Lung (tissue), 12 donors: ENCODE results near the gene MC1R. TPM values are rescaled to one million over a fixed set of nuclear protein-coding genes. Genes with fewer than 3 reads are reported as not detected.
"Not testable (repeated sequence)": the region's sequence is repeated elsewhere in the genome, so short reads cannot be mapped to it uniquely, and the experiment has no call there.

Experiments used
- ATAC-seq: fragments of 200-7000 bp; cut with Tn5 transposase; one replicate; pipeline ENCODE4 v1.9.1; 2020; ENCODE audit warnings: moderate number of reproducible peaks; ENCODE audit not compliant: insufficient read depth, low FRiP score
- DNase-seq, 3 donors: peaks; one replicate each; pipeline ENCODE4 v3.0.0-alpha.2; 2013 to 2017
- H3K27ac ChIP-seq, 2 donors: one replicate each; pipeline ENCODE4 v1.5.1; 2013; ENCODE audit warnings: mild to moderate bottlenecking in 2 of 2, moderate library complexity in 2 of 2, control low read depth in 1 of 2, inconsistent platforms in 1 of 2, low read depth in 1 of 2, low read length in 1 of 2
- H3K27me3 ChIP-seq, 3 donors: one replicate each; pipeline ENCODE4 v1.5.1; 2013; ENCODE audit warnings: low read length in 2 of 3; ENCODE audit not compliant: control insufficient read depth in 3 of 3, insufficient read depth in 3 of 3
- H3K36me3 ChIP-seq, 4 donors: one replicate each; pipeline ENCODE4 v1.5.1; 2013; ENCODE audit warnings: low read length in 4 of 4, mild to moderate bottlenecking in 1 of 4, moderate library complexity in 1 of 4; ENCODE audit not compliant: control insufficient read depth in 4 of 4, insufficient read depth in 4 of 4
- H3K4me1 ChIP-seq, 5 donors: one replicate each; pipeline ENCODE4 v1.5.1; 2013; ENCODE audit warnings: low read length in 5 of 5, mild to moderate bottlenecking in 2 of 5, moderate library complexity in 1 of 5; ENCODE audit not compliant: control insufficient read depth in 5 of 5, insufficient read depth in 5 of 5
- H3K4me3 ChIP-seq: one replicate; pipeline ENCODE4 v1.5.1; 2013; ENCODE audit warnings: mild to moderate bottlenecking, control low read depth, moderate library complexity
- H3K9ac ChIP-seq, 2 donors: one replicate each; pipeline ENCODE4 v1.5.1; 2013; ENCODE audit warnings: low read length in 2 of 2, control low read depth in 1 of 2; ENCODE audit not compliant: insufficient read depth in 1 of 2
- H3K9me3 ChIP-seq, 4 donors: one replicate each; pipeline ENCODE4 v1.5.1; 2013; ENCODE audit warnings: low read length in 3 of 4, mild to moderate bottlenecking in 1 of 4, moderate library complexity in 1 of 4; ENCODE audit not compliant: control insufficient read depth in 4 of 4, insufficient read depth in 3 of 4
- WGBS, 2 donors: extraction: QIAGEN DNeasy Blood & Tissue Kit; methylation state at CpG; one replicate each; pipeline ENCODE4 v1.1.7; 2013; 5-methylcytosine and 5-hydroxymethylcytosine counted together
- polyA plus RNA-seq, 2 donors: library from polyadenylated mRNA; stranded (reverse); fragments of 200-250 nt; gene quantifications; one replicate each; pipeline ENCODE4 v1.2.1, GENCODE V29; 2013
- total RNA-seq, 2 donors: library from RNA; depleted of rRNA in 1 of 2; stranded (reverse); fragments of >200 nt in 1 of 2; gene quantifications; one replicate each; pipeline ENCODE4 v1.2.1, GENCODE V29; 2014 to 2021
- TF ChIP-seq, protein P1 (sequence below): IDR thresholded peaks from 2 replicates; pipeline ENCODE4 v1.5.1; 2012; ENCODE audit warnings: mild to moderate bottlenecking; ENCODE audit errors: control extremely low read depth, extremely low read depth
- donor health status: control.
- donor health status: control.
- donor health status: Bipolar disorder and iron deficiency.
- donor health status: healthy.
- donor health status: DM: yes; HTN: yes; CAD: no.

The MC1R gene
- total and polyA plus RNA-seq, 4 donors: 2.9 to 7.1 (median 3.5) TPM

DNA sequence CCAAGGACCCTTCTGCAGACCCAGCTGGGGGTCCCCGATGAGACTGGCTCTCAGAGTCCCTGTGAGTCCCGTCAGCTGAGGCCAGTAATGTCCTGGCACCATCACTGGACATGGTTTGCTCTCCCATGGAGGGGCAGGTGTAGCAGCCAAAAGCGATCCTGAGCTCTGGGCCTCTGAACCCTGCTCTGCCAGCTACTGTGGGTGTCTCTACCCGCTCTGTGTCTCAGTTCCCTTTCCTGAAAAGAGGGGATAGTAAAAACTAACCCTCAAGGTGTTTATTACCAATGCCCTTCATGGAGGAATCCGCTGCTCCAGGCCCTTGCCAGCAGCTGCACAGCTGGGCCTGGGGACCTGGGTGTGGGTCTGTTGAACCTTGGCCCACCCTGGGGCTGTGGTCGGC lies 13.3 kb downstream of the MC1R start:
- Histone ChIP-seq H3K9ac (no peak overlapping the region), H3K4me3 (no peak overlapping the region), H3K9me3 (peaks cover 0 to 2% (median 0%) of the 10 kb centered on the region in 4 donors), H3K27ac (no peak overlapping the region), H3K4me1 (no peaks in the 10 kb centered on the region), H3K27me3 (no peaks in the 10 kb centered on the region), H3K36me3 (no peaks in the 10 kb centered on the region)
- WGBS, 2 donors: 90 to 91% methylated on average over 6 of the region's 6 CpGs
- TF ChIP-seq, protein P1, sequence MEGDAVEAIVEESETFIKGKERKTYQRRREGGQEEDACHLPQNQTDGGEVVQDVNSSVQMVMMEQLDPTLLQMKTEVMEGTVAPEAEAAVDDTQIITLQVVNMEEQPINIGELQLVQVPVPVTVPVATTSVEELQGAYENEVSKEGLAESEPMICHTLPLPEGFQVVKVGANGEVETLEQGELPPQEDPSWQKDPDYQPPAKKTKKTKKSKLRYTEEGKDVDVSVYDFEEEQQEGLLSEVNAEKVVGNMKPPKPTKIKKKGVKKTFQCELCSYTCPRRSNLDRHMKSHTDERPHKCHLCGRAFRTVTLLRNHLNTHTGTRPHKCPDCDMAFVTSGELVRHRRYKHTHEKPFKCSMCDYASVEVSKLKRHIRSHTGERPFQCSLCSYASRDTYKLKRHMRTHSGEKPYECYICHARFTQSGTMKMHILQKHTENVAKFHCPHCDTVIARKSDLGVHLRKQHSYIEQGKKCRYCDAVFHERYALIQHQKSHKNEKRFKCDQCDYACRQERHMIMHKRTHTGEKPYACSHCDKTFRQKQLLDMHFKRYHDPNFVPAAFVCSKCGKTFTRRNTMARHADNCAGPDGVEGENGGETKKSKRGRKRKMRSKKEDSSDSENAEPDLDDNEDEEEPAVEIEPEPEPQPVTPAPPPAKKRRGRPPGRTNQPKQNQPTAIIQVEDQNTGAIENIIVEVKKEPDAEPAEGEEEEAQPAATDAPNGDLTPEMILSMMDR: no peak
- ATAC-seq (no peak), DNase-seq (no peak)

DNA sequence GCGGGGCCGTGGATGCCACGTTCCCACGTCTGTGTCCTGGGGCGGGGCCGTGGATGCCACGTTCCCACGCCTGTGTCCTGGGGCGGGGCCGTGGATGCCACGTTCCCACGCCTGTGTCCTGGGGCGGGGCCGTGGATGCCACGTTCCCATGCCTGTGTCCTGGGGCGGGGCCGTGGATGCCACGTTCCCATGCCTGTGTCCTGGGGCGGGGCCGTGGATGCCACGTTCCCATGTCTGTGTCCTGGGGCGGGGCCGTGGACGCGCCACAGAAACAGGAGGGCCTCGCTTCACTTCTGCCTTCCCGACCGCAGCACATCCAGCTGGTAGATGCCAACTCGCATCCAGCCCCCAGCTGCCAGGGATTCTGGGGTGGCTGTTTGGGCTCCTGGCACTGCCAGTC lies 15.4 kb downstream of the MC1R start:
- not testable (repeated sequence) for H3K4me3 ChIP-seq, H3K27me3 ChIP-seq, ATAC-seq, H3K27ac ChIP-seq, H3K4me1 ChIP-seq, H3K9ac ChIP-seq, DNase-seq, H3K9me3 ChIP-seq, H3K36me3 ChIP-seq
- WGBS, 2 donors: 96% methylated on average over 28 to 29 of the region's 29 CpGs

DNA sequence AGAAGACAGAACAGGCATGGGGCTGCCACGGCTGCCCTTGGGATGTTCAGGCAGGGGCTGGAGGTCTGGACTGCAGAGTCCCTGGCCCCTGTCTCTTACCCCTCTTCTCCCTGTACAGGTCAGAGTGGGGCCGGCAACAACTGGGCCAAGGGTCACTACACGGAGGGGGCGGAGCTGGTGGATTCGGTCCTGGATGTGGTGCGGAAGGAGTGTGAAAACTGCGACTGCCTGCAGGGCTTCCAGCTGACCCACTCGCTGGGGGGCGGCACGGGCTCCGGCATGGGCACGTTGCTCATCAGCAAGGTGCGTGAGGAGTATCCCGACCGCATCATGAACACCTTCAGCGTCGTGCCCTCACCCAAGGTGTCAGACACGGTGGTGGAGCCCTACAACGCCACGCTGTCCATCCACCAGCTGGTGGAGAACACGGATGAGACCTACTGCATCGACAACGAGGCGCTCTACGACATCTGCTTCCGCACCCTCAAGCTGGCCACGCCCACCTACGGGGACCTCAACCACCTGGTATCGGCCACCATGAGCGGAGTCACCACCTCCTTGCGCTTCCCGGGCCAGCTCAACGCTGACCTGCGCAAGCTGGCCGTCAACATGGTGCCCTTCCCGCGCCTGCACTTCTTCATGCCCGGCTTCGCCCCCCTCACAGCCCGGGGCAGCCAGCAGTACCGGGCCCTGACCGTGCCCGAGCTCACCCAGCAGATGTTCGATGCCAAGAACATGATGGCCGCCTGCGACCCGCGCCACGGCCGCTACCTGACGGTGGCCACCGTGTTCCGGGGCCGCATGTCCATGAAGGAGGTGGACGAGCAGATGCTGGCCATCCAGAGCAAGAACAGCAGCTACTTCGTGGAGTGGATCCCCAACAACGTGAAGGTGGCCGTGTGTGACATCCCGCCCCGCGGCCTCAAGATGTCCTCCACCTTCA lies 16.2 kb downstream of the MC1R start:
- DNase-seq (no peak), ATAC-seq (no peak)
- Histone ChIP-seq H3K27me3 (no peaks in the 10 kb centered on the region), H3K4me3 (no peak overlapping the region), H3K36me3 (no peaks in the 10 kb centered on the region), H3K27ac (no peak overlapping the region), H3K9me3 (peaks cover 0 to 2% (median 0%) of the 10 kb centered on the region in 4 donors), H3K9ac (no peak overlapping the region), H3K4me1 (no peaks in the 10 kb centered on the region)
- 95 to 96% methylated on average over 61 of the region's 61 CpGs for WGBS, 2 donors
- TF ChIP-seq, protein P1: no peak

DNA sequence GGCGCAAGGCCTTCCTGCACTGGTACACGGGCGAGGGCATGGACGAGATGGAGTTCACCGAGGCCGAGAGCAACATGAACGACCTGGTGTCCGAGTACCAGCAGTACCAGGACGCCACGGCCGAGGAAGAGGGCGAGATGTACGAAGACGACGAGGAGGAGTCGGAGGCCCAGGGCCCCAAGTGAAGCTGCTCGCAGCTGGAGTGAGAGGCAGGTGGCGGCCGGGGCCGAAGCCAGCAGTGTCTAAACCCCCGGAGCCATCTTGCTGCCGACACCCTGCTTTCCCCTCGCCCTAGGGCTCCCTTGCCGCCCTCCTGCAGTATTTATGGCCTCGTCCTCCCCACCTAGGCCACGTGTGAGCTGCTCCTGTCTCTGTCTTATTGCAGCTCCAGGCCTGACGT lies 17.0 kb downstream of the MC1R start:
- not testable (repeated sequence) for DNase-seq, ATAC-seq

More for the DNA sequence above, 17.0 kb downstream of the MC1R start:
- not testable (repeated sequence) for H3K4me3 ChIP-seq, H3K4me1 ChIP-seq, H3K9ac ChIP-seq, H3K9me3 ChIP-seq, H3K27me3 ChIP-seq, H3K36me3 ChIP-seq, H3K27ac ChIP-seq
- 90 to 96% methylated on average over 24 to 26 of the region's 27 CpGs for WGBS, 2 donors
